Cardiac fibroblast (primary cell): Measurements from ENCODE around the gene NELFCD.
A peak's percentile ranks its signal among the peaks of the same experiment; 100 is the strongest.

Source experiments
- DNase-seq, 2 donors: peaks; one replicate each; pipeline versions ENCODE4 v3.0.0 to v3.0.0-alpha.2; 2010; ENCODE audit warnings: low read depth in 2 of 2
- H3K4me3 ChIP-seq, 2 donors: replicated peaks in 1 of 2; 1 replicate in 1 of 2; 2 replicates in 1 of 2; pipeline ENCODE4 v1.5.1; 2011; ENCODE audit warnings: low read depth in 2 of 2, low read length in 2 of 2, mild to moderate bottlenecking in 2 of 2, moderate library complexity in 1 of 2
- TF ChIP-seq, protein P1 (sequence below): IDR thresholded peaks from one replicate; pipeline ENCODE4 v1.5.1; 2011; ENCODE audit warnings: low read depth, mild to moderate bottlenecking, low read length, inconsistent platforms

Gene NELFCD

DNA sequence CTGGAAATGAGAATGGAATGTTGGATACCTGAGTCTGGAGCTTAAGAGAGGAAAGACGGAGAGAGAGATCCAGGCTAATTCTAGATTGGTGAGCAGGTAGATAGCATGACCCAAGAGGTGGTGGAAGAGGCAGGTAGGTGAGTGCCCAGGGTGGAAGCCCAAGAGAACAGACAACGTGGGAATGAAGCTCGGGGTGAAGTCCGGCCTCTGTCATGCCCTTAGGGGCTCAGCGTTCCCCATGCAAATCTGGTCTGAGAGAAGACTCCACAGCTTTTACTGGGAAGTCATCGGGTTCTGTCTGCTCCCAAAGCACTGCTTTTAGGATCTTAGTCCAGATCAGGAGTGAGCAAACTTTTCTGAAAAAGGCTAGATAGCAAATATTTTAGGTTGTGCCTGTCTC lies 3.6 kb downstream of the NELFCD start:
- no peak for DNase-seq
- TF ChIP-seq, protein P1, sequence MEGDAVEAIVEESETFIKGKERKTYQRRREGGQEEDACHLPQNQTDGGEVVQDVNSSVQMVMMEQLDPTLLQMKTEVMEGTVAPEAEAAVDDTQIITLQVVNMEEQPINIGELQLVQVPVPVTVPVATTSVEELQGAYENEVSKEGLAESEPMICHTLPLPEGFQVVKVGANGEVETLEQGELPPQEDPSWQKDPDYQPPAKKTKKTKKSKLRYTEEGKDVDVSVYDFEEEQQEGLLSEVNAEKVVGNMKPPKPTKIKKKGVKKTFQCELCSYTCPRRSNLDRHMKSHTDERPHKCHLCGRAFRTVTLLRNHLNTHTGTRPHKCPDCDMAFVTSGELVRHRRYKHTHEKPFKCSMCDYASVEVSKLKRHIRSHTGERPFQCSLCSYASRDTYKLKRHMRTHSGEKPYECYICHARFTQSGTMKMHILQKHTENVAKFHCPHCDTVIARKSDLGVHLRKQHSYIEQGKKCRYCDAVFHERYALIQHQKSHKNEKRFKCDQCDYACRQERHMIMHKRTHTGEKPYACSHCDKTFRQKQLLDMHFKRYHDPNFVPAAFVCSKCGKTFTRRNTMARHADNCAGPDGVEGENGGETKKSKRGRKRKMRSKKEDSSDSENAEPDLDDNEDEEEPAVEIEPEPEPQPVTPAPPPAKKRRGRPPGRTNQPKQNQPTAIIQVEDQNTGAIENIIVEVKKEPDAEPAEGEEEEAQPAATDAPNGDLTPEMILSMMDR: no peak
- H3K4me3 ChIP-seq: no peak overlapping the region

DNA sequence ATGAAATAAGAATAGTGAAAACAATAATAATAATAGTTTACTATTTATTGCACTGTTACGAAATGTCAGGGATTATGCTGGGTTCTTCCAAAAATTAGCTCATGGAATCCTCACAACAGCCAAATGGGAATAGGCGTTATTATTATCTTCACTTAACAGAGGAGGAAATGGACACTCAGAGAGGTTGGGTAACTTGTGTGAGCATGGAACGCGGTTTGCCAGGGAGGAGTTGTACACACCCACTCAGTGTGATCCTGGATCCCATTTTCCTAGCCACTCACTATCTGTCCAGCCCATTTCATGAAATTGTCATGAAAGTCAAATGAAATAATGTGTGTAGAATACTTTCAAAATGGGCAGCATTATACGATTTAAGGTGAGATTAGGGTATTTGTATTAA lies 4.6 kb downstream of the NELFCD start:
- H3K4me3 ChIP-seq: no peak overlapping the region
- TF ChIP-seq, protein P1: no peak
- DNase-seq: peak in 1 of 2 donors; percentile 47

DNA sequence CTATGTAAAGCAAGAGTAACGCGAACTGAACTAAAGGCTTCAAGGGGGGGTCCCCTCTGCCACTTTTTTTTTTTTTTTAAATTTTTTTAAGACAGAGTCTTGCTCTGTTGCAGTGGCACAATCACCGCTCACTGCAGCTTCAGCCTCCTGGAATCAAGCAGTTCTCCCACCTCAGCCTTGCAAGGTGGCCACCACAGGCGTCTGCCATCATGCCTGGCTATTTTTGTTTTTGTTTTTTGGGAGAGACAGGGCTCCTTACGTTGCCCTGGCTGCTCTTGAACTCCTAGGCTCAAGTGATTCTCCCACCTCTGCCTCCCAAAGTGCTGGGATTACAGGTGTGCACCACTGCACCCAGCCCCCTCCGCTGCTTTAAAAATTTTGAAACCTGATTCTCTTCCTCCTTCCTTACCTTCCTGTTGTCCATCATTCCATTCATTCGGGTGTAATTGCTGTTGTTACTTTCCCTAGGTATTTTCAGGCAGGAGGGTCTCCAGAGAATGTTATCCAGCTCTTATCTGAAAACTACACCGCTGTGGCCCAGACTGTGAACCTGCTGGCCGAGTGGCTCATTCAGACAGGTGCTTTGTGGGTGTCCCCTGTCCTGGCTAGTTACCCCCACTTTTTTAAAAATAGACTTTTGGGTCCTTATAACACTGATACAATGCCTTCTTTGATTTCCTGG lies 5.4 kb downstream of the NELFCD start:
- DNase-seq: no peak
- TF ChIP-seq, protein P1: no peak
- no peak overlapping the region for H3K4me3 ChIP-seq

DNA sequence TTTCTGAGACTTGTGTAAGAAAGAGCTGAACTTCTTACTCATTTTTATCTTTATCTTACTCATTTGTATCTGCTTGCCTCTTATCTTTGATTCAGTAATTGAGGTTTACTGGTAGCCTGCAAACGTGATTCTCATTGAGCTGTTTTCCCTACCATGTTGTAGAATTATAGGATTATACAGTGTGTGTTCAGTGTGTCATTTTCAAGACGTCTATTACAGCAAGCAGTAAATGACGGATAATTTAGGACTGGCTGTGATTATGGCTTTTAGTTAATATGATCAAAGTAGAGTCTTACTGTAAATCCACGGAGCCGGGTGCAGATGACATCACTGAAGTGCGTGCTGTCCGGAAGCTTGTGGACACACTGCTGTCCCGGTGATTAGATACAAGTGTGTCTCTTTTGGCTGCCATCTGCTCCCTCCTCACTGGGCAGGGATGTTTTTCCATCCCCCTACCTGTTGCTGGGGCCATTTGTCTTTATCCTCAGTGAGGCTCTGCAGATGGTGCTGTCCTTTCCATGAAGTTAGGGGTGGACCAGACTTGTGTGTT lies 6.0 kb downstream of the NELFCD start:
- no peak for DNase-seq
- TF ChIP-seq, protein P1: no peak
- no peak overlapping the region for H3K4me3 ChIP-seq

DNA sequence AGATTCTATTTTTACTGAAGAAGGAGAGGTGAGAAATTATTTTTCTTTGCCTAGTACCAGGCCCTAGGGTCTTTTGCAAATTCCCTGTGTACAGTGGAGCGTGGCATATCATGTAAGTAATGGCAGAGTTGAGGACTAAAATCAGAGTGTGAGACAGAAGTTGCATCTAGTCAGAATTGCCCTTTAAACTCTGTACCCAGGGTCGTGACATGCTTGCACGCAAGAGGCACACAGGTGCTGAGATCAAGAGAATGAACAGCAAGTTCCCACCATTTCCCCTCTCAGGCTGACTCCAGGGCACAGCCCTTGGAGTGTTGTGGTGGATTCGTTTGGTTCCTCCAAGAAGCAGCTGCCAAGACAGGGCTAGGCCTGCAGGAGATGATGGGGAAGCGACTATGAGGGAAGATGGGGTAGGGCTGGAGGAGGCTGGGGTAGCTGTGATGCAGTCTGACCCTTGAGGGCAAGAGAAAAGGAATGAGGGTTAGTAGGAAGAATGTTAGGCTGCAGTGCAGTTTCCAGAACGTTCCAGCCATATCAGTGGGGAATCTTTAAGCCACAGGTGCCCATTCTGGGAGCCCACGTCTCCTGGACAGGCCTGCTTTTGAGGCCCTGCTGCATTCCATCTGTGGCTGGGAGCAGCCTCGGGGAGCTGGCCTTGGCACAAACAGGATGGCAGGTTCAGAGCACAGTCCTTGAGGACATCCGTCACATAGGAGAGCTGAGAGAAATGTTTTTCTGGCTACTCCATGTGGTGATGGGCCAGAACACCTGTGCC lies 6.9 kb downstream of the NELFCD start:
- TF ChIP-seq, protein P1: no peak
- no peak overlapping the region for H3K4me3 ChIP-seq
- no peak for DNase-seq

GRCh38 chr20:58988565-58988882 lies 7.5 kb downstream of the NELFCD start:
- DNase-seq: no peak
- TF ChIP-seq, protein P1: no peak
- H3K4me3 ChIP-seq: no peak overlapping the region
